Middle frontal gyrus (tissue), 1 donor: ENCODE measurements around the gene SNX21.
A peak's percentile ranks its signal among the peaks of the same experiment; 100 is the strongest.
"Not testable (repeated sequence)": the region's sequence is repeated elsewhere in the genome, so short reads cannot be mapped to it uniquely, and the experiment has no call there.

Experiments used
- DNase-seq: peaks from one replicate; pipeline ENCODE4 v3.0.0-alpha.2; 2015; ENCODE audit warnings: low spot score; ENCODE audit errors: extremely low spot score

SNX21 gene

GRCh38 chr20:45823949-45824835 lies 9.4 kb upstream of the SNX21 start:
- DNase-seq, result no peak

- DNase-seq, result no peak
These were observed 7.1 kb upstream of the SNX21 start for GRCh38 chr20:45826381-45827019.

- no peak for DNase-seq
These were observed 6.5 kb upstream of the SNX21 start, which contains the start of gene TNNC2 for GRCh38 chr20:45827030-45827652. Gene TNNC2, minus strand, starts transcription at chr20:45827312. Its CDS starts 64 bp downstream, at chr20:45827248.

- no peak for DNase-seq
These were observed 5.9 kb upstream of the SNX21 start for GRCh38 chr20:45827712-45828111.

- DNase-seq, result no peak
These were observed 5.0 kb upstream of the SNX21 start for GRCh38 chr20:45828589-45828988.

GRCh38 chr20:45829673-45830106 lies 3.9 kb upstream of the SNX21 start:
- not testable (repeated sequence) for DNase-seq

GRCh38 chr20:45832619-45833018 lies 980 bp upstream of the SNX21 start:
- no peak for DNase-seq

GRCh38 chr20:45833883-45834796 lies 541 bp downstream of the SNX21 start:
- peak; percentile 39 for DNase-seq

- no peak for DNase-seq
These were observed 1.2 kb downstream of the SNX21 start for GRCh38 chr20:45834797-45835161.

- DNase-seq, result no peak
These were observed 1.7 kb downstream of the SNX21 start for GRCh38 chr20:45835329-45835765.

GRCh38 chr20:45835825-45836224 lies 2.2 kb downstream of the SNX21 start:
- DNase-seq, result no peak

- no peak for DNase-seq
These were observed 3.2 kb downstream of the SNX21 start for GRCh38 chr20:45836841-45837240.

GRCh38 chr20:45840700-45841198 lies 7.2 kb downstream of the SNX21 start:
- no peak for DNase-seq

- no peak for DNase-seq
These were observed 8.0 kb downstream of the SNX21 start for GRCh38 chr20:45841407-45842129.

GRCh38 chr20:45842169-45842812 lies 8.7 kb downstream of the SNX21 start:
- DNase-seq, result no peak

GRCh38 chr20:45843506-45843905 lies 9.9 kb downstream of the SNX21 start:
- DNase-seq, result no peak

- DNase-seq, result no peak
These were observed 11.9 kb downstream of the SNX21 start for GRCh38 chr20:45845452-45845851.

GRCh38 chr20:45848421-45848820 lies 14.8 kb downstream of the SNX21 start:
- DNase-seq, result no peak

- no peak for DNase-seq
These were observed 15.5 kb downstream of the SNX21 start for GRCh38 chr20:45848969-45849582.
